IPS DF 4.7 (cell line): ENCODE measurements around the gene SHISAL2A.

Experiments
- DNase-seq: peaks from one replicate; pipeline ENCODE4 v3.0.0-alpha.2; 2013; ENCODE audit warnings: low spot score; ENCODE audit errors: extremely low read depth

The SHISAL2A gene

DNA sequence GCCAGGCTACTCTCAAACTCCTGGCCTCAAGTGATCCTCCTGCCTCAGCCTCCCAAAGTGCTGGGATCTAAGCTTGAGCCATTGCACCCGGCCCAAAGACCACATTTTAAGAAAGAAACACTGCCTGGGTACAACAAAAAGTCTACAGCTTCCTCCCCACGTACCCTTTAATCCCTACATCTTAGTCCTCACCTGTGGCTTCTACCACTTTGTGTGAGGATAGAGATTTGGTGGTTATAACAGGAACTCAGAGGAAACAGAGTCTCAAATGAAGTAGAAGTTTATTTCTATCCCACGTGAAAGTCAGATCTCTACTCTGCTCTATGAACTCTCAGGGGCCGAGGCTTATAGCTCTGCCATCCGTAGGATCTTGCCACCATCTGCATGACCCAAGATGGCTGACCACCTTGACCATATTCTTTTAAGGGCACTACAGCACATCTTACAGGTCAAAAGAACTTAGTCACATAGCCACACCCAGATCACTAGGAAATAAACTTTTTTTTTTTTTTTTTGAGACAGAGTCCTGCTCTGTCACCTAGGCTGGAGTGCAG lies 17.4 kb upstream of the SHISAL2A start:
- DNase-seq, result no peak

DNA sequence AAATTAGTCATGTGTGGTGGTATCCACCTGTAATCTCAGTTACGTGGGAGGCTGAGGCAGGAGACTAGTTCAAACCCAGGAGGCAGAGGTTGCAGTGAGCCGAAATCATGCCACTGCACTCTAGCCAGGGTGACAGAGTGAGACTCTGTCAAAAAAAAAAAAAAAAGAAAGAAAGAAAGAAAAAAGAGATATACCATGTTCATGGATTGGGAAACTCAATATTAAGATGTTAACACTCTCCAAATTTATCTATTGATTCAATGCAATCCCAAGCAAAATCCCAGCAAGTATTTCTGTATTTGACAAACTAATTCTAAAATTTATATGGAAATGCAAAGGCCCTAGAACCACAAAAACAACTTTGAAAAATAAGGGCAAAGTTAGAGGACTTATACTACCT lies 11.0 kb upstream of the SHISAL2A start:
- no peak for DNase-seq

DNA sequence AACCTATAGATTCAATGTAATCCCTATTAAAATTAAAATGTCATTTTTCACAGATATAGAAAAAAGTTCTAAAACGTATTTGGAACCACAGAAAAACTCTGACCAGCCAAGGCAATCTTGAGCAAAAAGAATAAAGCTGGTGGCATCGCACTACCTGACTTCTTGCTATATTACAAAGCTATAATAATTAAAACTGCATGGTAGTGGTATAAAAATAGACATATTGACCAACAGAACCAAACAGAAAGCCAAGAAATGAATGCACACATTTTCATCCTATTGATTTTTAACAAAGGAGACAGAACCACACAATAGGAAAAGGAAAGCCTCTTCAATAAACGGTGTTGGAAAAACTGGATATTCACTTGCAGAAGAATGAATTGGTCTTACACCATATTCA lies 9.2 kb upstream of the SHISAL2A start:
- no peak for DNase-seq

DNA sequence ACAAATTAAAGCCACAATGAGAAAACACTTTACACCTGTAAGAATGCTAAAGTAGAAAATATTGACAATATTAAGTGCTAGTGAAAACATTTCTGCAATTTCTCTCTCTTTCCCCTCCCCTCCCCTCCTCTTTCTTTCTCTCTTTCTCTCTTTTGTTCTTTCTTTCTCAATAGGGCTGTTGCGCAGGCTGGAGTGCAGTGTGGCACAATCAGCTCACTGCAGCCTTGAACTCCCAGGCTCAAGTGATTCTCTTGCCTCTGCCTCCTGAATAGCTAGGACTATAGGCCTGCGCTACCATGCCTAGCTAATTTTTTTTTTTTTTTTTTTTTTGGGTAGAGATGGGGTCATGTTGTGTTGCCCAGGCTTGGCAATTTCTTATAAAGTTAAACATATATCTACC lies 5.9 kb upstream of the SHISAL2A start:
- no peak for DNase-seq

DNA sequence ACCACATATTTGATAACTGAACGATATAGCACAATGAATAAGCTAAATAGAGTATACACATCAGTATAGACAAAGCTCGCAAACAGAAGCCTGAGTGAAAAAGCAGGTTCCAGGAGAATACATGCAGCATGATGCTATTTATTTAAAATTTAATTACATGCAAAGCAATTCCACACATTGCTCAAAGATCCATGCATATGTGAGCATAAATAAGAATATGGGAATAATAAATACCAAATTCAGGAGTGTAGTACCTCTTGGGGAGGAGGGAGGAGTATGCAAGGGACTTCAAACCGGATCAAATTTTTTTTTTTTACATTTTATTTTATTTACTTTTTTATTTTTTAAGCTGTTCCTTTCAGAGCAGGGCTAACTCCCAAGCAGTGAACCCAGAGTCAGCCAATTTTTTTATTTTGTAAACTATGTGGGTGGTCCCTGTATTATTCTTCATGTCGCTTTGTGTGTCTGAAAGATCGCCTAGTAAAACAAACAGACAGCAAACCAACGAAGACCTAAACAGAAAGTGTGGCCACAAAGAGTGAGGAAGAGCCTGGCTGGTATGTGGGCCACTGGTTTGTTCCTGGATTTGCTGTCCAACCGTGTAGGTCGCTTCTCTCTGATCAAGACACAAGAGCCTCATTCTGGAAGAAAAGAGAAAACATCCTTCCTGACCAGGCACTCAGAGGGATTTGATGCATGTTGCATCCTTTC lies 4.2 kb upstream of the SHISAL2A start:
- DNase-seq, result no peak

DNA sequence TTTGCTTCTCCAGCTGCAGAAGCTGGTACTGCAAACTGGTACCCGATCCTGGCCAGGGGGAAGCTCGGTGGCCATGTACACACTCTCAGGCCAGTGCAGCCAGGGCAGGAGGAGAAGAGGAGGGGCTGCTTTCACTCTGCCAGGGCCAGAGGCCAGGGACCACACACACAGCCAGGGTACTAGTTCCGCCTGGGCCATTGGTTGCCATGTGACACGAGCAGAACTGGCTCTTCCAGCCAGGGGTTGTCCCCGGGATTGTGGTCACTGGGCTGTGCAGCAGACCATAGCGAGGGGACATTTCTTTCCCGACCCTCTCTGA lies 3.7 kb upstream of the SHISAL2A start:
- no peak for DNase-seq

DNA sequence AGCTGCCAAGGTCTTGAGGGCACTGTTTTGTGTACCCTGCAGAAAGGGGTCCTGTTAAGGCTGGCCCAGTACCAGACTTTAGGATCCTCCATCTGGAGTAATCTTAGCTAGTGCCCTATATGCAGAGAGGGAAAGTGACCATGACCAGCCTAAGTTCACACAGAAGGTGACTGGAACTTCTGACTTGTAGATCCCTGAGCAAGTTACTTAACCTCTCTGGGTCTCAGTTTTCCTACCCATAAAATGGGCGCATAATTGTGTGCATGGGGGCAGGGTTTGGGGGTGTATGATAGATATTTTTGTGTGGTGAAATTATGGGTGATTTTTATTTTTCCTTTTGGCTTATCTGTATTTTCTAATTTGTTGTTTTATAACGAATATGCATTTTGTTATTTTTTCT lies 3.3 kb upstream of the SHISAL2A start:
- no peak for DNase-seq

DNA sequence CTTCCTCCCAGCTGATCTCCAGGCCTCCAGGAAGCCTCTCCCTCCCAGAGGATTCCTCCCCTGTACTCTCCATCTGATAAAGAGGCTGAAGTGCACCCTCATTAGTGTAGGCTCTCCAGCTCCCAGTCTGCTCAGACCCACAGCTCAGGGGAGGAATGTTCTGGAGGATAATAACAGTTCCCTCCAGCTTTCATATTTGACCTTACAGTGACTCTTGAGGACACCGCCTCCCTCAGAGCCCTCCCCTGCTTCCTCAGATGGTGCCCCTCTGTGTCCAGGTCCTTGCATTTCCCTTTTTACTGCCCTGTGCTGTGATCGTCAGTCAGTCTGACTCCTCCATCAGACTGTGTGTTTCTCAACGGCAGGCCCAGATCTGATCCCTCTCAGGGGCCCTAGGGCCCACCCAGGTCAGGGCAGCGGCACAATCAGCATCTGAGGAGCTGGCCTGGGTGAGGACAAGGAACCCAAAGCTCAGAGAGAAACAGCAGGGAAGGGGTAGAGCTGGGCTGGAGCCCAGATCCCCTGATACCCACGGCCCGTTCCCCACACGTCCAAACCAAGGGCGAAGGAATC lies 1.1 kb upstream of the SHISAL2A start:
- DNase-seq, result no peak

DNA sequence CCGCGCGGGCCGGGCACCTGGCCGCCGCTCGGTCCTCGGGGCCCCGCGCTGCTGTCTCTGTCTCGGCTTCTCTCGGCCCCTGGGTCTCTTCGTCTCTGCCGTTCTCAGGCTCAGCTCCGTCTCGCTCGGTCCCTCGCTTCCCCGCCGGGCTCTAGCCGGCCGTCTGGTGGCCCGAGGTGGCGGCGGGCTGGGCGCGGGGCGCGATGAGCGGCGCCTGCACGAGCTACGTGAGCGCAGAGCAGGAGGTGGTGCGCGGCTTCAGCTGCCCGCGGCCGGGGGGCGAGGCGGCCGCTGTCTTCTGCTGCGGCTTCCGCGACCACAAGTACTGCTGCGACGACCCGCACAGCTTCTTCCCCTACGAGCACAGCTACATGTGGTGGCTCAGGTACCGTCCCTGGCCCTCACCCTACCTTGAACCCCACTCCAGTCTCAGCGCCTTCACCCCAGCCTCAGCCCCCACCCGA lies 355 bp downstream of the SHISAL2A start:
- no peak for DNase-seq

DNA sequence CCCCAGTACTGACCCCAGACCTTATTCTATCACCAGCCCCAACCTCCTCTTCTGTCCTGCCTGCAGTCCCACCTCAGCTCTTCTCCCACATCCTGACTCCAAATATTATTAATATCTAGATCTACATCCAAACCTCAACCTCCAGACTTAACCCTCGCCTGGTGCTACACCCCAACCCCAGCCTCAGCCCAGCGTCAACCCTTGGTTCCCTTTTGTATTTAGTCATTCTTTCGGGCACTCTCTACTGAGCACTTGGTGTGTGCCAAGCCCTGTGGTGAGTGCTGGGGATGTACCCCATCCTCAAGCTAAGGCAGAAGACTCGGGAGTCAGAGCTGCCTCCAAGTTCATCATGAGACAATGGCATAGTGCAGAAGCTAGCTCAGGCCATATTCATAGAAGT lies 1.1 kb downstream of the SHISAL2A start:
- DNase-seq, result no peak

DNA sequence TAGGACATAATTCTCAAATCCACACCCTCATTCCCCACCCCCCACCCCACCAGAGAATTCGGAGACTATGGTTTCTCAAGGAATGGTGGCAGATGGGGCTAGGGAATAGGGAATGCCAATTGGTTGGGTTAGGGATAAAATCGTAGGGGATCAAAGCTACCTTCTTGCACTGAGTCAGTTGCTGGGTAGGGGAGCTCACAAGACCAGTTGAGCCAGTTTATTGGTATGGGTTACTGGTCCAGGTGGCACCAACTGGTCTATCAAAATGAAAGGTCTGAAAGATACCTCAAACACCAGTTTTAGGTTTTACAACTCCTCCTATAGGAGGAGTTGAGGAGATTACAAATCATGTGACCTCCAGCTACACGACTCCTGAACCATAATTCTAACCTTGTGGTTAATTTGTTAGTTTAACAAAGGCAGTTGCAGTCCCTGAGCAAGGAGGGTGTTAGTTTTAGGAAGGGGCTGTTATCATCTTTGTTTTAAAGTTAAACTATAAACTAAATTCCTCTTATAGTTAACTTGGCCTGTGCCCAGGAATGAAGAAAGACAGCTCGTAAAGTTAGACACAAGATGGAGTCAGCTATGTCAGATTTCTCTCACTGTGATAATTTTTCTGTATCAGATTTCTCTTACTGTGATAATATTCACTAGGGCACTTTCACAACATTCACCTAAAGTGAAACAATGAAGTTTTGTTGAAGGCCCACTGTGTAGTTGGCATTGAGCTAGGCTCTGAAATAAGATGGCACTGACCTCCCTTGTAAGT lies 2.5 kb downstream of the SHISAL2A start:
- no peak for DNase-seq

DNA sequence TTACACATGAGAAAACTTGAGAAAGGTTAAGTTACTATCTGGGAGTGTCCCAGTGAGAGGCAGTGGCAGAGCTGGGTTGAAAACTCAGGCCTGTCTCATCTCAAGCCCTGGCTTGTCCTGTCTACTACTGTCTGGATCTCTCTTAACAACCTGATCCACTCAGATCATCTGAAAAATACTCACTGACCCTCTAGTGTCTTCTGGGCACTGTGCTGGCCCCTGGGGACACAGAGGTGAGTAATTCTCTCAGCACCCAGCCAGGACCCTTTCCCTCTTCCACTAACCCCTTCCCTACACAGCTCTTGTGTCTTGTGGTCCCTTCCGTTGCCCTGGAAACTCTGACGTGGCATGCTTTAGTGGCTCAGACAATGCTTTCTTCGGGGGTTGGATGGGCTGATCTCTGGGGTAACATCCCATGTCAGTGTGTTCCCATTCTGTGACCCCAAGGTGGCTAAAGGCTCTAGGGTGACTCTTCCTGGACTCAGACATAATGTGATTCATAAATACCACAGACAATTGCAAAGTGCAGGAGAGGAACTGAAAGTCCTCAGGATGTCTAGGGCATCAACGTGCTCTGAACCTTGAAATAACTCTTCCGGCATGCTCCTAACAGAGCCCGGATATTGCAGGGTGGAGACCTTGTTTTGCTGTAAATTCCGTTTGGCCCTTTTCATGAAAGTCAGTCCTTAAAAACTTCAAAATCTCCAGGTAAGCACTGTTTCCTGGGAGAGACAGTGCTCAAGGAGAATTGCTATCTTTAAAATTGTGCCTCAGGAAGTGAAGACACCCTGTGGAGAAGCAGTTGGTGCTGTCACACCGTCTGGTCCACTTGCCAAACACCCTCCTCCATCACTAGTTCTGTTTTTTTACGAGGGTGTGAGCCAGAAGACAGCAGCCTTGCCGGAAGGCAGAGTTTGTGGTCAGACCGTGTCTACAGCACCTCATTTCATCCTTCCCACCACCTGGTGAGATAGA lies 4.0 kb downstream of the SHISAL2A start:
- no peak for DNase-seq

DNA sequence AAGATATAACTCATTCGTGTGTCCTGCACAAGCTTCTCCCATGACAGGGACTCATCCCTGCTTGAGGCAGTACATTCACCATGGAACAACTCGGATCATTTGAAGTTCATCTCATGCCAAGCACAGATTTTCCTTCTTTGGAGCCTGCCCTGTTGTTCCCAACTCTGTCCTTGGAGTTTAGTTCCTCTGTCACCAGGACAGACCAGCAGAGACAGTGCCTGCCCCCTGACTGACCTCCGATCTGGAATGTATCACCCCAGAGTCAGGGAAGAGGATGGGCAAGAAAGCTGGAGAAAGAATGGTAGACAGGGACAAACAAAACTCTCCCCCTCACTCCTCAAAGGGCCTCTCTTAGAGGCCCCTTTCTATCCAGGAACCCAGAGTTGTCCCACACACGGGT lies 5.0 kb downstream of the SHISAL2A start:
- DNase-seq, result no peak

DNA sequence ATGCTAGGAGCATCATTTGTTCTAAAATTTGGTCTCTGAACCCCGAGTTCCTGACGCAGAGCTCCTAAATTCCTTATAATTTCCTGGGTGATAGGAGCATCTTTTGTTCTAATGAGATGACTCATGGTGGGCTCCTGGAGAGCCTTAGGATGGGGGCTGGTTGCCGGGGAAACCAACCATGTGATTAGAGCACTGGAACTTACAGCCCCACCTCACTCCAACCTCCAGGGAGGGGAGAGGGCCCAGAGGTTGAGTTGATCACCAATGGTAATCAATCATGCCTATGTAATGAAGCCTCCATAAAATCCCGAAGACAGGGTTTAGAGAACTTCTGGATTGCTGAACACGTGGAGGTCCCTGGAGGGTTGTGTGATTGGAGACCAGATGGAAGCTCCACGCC lies 7.7 kb downstream of the SHISAL2A start:
- DNase-seq, result no peak

DNA sequence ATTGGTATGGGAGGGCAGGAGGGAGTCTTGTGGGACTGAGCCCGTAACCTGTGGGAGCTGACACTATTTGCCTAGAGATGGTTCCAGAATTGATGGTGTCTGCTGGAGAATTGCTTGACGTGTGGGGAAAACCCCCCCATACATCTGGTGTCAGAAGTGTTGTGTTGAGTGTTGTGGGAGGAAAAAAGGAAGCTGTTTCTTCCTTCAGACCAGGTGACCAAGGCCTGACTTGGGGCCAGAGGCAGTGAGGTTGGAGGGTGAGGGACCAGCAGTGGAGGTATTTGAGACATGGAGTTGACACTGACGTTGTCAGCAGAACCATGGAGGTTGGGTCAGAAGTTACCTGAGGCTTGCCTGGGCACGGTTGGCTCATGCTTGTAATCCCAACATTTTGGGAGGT lies 8.3 kb downstream of the SHISAL2A start:
- DNase-seq, result no peak

DNA sequence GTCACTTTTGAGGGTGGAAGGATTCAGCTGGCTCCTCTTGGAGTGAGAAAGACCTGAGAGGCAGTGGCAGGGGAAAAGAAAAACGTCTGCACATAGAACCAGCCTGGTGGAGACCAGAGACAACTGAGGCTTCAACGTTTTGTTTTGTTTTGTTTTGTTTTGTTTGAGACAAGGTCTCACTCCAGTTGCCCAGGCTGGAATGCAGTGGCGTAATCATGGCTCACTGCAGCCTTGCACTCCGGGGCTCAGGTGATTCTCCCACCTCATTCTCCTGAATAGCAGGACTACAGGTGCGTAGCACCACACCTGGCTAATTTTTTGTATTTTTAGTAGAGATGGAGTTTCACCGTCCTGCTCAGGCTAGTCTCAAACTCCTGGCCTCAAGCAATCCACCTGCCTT lies 12.3 kb downstream of the SHISAL2A start:
- no peak for DNase-seq

DNA sequence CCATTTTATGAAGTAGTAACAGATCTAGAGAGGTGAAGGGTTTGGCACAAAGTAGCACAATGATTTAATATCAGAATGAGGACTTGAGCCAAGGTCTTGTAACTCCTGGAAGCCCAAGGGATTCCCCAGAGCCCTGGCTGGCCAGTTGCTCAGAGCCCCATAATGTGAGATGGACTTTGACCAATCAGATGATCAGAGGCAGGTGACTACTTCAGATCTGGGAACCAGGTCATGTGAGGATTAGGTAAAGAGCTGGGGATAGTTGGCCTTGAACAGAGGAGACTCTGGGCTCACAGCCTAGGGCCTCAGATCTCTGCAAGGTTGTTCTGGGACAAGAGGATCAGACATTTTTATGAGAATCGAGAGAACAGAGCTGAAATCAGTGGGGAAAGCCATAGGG lies 18.9 kb downstream of the SHISAL2A start:
- DNase-seq, result no peak

DNA sequence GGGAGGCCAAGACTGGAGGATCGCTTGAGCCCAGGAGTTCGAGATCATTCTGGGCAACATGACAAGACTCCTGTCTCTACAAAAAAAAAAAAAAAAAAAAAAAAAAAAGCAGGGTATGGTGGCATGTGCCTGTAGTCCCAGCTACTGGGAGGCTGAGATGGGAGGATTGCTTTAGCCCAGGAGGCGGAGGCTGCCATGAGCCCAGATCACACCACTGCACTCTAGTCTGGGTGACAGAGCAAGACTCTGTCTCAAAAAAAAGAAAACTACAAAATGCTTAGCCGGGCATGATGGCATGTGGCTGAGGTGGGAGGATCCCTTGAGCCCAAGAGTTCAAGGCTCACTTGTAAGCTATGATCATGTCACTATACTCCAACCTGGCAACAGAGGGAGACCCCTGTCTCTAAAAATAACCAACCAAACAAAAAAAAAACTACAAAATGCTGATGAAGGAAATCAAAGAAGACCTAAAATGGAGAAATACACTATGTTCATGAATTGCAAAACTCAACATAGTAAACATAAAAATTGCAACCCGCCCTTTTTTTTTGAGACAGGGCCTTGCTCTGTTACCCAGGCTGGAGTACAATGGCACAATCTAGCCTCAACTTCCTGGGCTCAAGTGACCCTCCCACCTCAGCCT lies 20.4 kb downstream of the SHISAL2A start:
- no peak for DNase-seq

DNA sequence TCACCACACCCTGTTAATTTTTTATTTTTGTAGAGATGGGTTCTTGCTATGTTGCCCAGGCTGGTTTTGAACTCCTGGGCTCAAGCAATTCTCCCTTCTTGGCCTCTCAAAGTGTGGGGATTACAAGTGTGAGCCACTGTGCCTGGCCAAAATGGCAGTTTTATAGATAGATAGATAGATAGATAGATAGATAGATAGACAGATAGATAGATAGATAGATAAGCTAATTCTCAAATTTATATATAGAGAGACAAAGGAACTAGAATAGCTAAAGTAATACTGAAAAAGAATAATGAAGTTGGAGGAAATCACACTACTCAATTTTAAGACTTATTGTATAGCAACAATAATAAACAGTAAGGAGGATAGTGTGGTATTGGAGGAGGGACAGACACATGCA lies 21.1 kb downstream of the SHISAL2A start:
- DNase-seq, result no peak

DNA sequence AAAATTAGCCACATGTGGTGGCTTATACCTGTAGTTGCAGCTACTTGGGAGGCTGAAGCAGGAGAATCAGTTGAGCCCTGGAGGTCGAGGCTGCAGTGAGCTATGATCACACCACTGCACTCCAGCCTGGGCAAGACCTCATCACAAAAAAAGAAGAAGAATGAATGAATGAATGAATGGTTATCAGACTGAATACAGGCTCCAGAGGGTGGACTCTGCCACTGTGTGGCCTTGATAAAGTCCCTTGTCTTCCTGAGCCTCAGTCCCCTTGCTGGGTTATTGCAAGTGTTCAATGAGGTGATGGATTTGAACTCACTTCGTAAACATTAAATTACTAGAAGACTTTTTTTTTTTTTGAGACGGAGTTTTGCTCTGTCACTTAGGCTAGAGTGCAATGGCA lies 24.7 kb downstream of the SHISAL2A start:
- no peak for DNase-seq

DNA sequence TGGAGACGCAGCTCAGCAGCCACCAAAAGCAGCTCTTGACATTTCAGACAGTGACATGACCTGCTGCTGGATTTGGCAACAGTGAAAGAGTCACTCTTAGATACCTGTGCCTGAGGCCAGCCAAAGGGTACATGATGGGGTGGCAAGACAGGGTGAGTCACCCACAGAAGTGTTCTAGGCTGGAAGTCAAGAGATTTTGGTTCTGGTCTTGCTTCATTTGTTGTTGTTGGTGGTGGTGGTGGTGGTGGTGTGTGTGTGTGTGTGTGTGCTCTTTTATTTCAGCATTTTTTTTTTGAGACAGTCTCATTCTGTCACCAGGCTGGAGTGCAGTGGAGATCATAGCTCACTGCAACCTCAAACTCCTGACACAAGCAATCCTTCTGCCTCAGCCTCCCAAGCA lies 25.8 kb downstream of the SHISAL2A start:
- DNase-seq, result no peak
